Stimulated activated CD8-positive, alpha-beta memory T cell treated with anti-CD3 and anti-CD28 coated beads, Interleukin-12 subunit alpha, Interleukin-12 subunit beta, amount 100 ng/mL, for 24 hours (primary cell): Measurements from ENCODE around the gene TLE2.
"Not testable (repeated sequence)": the region's sequence is repeated elsewhere in the genome, so short reads cannot be mapped to it uniquely, and the experiment has no call there.

Source experiments
- DNase-seq: peaks from one replicate; pipeline ENCODE4 v3.0.0-alpha.2; 2020; ENCODE audit errors: extremely low read depth

Gene TLE2

DNA sequence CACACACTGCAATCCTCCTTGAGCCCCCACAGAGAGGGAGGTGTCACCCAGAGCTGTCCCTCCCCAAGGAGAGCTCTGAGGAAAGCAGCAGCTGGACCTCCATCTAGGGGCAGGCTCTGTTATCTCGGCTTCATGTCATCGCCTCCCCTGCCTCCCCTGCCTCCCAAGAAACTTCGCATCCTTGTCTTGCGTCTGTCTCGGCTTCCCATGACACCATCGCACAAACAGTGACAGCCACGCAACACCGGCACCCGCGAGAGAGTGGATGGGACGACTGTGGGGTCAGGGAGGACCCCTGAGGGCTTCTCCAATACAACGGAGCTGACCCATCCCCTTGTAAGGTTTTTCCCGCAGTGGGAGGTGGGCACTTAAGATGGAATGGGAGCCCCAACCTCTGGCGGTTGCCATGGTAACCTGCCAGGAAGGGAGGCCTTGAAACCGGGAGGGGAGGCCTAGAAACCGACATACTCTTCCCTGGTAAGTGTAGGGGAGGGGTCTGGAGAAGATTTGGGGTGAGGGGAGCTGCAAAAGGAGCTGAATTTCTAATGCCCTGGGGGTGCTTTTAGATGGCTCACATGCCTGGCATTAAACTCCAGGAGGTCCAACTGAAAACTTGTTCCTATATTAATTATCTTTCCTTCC is 16.3 kb downstream of the TLE2 start:
- DNase-seq = no peak

DNA sequence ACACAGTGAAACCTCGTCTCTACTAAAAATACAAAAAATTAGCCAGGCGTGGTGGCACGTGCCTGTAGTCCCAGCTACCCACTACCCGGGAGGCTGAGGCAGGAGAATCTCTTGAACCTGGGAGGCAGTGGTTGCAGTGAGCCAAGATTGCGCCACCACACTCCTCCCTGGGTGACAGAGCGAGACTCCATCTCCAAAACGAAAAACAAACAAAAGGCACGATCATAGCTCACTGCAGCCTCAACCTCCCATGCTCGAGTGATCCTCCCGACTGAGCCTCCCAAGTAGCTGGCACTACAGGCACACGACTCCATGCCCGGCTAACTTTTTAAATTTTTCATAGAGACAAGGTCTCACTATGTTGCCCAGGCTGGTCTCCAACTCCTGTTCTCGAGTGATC is 17.0 kb downstream of the TLE2 start:
- DNase-seq = not testable (repeated sequence)

DNA sequence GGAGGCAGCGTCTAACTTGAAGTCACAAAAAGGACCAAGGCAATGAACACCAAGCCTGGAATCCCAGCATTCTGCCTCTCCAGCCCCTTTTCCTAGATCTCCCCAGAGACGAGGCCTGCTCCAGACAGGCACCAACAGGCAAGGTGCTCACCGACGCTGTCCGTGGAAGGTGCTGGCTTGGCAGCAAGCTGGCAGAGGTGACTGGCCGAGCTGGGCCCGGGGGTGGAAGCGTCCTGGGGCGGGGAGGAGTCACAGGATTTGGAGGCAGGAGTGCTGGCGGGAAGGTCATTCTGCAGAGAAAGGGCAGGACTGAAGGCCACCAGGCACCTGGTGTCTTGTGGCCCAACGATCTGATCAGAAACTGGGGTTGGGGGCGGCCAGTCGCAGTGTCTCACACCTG is 18.2 kb downstream of the TLE2 start:
- DNase-seq = no peak

DNA sequence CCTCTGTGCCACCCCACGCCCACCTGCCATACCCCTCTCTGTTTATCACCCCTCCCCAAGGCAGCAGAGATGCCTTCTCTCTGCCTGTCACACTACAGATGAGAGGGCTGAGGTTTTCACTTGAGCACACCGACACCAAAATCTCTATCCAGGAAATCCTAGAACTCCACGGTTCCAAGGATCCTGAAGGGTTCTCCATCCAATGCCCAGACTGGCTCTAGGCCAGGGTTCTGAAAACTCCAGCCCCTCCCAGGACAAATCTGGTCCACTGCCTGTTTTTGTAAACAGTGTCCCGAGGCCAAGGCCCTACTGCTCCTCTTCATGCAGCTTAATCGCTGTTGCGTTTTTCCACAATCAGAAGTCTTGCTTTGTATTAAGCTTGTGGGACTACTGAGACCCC is 20.1 kb downstream of the TLE2 start:
- no peak for DNase-seq

DNA sequence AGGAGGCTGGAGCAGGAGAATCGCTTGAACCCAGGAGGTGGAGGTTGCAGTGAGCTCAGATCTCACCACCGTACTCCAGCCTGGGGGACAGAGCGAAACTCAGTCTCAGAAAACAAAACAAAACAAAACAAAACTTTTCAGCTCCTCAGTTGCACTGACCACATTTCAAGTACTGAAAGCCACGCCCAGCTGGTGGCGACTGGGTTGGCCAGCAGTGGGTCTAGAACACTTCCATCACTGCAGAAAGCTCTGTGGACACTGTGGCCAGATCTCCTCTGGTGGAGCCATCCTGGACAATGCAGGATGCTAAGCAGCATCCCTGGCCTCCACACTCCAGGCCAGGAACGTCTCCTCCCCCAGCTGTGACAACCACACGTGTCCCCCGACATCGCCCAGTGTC is 21.1 kb downstream of the TLE2 start:
- DNase-seq = no peak

DNA sequence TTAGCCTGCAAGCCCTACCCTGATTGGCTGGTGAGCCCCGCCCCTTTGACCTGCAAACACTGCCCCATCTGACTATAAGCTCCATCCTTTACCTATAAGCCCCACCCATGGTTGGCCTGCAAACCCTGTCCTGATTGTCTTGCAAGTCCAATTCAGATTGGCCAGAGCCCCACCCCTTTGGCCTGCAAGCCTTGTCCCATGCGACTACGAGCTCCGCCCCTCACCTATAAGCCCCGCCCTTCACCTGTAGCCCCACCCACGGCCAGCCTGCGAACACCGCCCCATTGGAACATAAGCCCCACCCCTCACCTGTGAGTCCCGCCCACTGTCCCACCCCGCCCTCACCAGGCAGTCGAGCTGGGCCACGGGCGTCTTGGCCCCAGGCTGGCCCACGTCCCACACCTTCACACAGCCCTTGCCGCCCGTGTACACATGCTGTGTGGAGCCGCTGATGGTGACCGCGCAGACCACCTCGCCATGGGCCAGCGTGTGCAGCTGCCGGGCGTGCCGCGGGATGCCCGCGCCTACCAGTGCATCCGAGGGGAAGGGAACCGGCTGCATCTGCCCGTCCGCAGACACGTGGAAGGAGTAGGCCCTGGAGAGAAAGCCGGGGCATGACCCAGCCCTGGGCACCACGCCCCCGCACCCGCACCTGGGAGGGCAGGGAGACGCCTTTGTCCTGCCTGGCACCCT is 22.9 kb downstream of the TLE2 start:
- DNase-seq = no peak

DNA sequence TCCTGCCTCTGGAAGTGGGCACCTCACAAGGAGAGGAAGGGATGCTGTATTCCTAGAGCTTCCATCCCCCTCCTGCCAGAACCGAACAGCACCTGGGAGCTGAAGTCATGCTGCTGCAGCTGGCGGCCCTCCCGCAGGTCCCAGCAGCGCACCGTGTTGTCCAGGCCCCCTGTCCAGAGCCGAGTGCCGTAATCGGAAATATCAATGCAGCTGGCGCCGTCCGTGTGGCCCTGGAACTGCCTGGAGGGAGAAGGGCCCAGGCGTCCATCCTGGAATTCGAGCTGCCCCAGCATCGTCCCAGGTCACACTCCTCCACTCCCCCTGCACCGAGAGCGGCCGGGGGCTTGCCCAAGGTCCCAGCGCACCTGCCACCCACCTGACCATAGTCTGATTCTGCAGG is 23.7 kb downstream of the TLE2 start:
- DNase-seq = no peak

DNA sequence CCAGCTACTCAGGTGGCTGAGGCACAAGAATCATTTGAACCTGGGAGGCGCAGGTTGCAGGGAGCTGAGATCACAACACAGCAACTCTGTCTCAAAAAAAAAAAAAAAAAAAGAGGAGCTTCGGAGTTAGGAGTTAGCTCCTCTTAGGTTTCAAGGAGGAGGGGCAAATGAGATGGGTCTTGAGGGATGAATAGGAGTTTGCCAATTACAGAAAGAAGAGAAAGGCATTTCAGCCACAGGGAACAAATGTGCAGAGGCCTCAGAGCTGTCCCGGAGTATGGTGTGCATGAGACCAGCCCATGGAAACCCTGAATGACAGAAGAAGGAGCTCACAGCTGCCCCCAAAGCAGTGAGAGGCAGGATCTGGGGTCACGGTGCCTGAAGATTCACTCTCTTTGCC is 24.6 kb downstream of the TLE2 start:
- DNase-seq = no peak

DNA sequence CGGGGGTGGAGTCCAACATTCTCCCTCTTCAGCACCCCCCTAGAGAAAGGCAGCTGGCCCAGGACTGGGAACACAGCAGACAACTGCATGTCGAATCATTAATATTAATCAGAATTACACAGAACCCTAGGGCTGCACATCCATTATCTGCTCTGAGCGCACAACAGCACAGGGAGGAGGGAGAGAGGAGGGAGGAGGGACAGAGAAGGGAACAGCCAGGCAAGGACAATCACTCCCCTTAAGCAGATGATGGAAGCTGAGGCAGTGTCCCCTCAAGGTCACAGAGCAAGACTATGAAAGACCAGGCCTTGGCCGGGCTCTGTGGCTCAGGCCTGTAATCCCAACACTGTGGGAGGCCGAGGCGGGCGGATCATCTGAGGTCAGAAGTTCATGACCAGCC is 26.0 kb downstream of the TLE2 start:
- DNase-seq = no peak

DNA sequence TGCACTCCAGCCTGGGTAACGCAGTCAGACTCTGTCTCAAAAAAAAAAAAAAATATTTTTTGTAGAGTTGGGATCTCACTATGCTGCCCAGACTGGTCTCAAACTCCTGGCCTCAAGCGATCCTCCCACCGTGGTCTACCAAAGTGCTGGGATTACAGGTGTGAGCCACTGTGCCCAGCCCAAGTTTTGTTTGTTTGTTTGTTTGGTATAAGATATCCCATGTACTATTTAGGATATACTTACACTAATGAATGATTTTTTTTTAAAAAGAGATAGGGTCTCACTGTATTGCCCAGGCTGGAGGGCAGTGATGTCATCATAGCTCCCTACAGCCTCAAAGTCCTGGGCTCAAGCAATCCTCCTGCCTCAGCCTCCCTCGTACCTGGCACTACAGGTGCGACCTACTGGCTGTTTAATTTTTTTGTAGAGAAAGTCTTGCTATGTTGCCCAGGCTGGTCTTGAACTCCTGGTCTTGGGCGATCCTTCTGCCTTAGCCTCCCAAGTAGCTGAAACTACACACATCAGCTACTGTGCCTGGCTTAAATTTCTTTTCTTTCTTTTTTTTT is 27.8 kb downstream of the TLE2 start:
- no peak for DNase-seq

DNA sequence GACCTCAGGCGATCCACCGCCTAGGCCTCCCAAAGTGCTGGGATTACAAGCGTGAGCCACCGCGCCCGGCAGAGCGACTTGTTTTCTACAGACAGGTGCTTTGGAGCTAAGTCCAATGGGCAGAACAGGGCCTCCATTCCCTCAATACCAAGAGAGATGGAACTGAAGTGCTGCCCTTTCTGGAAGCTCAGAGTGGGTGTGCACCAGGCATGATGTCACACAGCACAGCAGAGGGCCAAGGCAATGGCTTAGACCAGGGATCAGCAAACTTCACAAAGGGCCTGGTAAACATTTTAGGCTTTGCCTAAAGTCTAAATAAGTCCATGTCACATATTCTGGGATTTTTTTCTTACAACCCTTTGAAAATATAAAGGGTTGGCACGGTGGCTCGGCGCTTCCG is 30.4 kb downstream of the TLE2 start:
- no peak for DNase-seq

DNA sequence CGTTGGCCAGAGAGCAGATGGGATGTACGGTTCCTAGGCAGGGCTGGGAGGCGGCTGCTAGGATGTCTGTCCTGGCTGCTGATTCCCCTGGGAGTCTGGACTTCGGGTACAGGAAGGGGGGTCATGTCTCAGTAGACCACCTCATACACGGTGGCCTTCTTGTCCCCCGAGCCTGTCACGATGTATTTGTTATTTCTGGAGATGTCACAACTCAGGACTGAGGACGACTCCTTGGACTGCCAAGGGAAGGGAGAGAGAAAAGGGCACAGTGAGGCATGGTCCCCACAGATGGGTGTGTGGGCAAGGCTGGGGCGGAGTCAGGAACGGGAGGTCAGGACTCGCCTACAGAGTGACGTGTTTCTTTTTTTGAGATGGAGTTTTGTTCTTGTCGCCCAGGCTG is 31.4 kb downstream of the TLE2 start:
- no peak for DNase-seq

DNA sequence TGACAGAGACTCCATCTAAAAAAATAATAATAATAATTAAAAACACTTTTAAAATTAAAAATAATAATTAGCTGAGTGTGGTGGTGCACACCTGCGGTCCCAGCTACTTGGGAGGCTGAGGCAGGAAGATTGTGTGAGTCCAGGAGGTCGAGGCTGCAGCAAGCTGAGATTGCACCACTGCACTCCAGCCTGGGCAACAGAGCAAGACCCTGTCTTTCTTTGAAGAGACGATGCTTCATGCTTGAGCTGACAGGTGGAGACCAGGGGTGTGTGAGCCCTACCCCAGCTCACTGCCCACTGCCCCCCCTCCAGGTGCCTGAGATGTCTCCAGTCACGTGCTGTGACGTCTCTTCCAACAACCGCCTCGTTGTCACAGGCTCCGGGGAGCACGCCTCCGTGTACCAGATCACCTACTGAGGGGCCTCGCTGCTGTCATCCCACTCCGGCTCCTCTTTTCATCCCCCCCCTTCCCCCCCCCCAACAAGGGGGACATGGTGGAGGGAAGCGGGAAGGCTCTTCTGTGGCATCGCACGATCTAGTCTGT is 34.4 kb downstream of the TLE2 start:
- no peak for DNase-seq

DNA sequence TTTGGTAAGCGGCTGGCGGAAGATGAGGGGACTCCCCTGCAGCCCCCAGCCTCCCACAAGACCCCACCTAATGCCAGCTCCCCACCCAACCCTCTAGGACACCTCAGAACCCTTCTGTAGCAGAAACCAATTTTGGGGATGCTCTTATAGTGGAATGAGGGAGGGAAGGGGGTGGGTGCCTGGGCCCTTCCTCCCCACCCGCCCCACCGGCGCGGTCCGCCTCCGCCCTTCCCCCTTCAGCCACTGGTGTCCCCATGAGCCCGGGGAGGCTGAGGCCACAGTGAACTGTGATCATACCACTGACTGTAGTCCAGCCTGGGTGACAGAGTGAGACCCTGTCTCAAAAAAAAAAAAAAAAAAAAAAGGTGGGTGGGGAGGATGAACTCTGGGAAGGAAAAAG is 35.5 kb downstream of the TLE2 start:
- DNase-seq = no peak

DNA sequence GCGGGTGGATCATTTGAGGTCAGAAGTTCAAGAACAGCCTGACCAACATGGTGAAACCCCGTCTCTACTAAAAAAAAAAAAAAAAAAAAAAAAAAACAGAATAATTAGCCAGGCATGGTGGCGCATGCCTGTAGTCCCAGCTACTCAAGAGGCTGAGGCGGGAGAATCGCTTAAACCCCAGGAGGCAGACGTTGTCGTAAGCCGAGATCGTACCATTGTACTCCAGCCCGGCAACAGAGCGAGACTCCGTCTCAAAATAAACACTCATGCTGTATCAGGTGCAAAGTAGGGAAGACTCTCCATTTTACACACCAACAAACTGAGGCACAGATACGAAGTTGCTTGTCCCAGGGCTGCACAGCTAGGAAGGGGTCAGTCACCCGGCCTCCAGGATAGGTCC is 36.1 kb downstream of the TLE2 start:
- no peak for DNase-seq

DNA sequence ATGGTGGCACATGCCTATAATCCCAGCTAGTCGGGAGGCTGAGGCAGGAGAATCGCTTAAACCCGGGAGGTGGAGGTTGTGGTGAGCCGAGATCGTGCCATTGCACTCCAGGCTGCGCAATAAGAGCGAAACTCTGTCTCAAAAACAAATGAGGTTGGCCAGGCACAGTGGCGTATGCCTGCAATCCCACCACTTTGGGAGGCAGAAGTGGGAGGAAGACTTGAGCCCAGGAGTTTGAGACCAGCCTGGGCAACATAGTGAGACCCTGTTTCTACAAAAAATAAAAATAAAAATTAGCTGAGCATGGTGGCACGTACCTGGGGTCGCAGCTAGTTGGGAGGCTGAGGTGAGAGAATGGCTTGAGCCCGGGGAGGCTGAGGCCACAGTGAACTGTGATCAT is 36.7 kb downstream of the TLE2 start:
- DNase-seq = not testable (repeated sequence)

DNA sequence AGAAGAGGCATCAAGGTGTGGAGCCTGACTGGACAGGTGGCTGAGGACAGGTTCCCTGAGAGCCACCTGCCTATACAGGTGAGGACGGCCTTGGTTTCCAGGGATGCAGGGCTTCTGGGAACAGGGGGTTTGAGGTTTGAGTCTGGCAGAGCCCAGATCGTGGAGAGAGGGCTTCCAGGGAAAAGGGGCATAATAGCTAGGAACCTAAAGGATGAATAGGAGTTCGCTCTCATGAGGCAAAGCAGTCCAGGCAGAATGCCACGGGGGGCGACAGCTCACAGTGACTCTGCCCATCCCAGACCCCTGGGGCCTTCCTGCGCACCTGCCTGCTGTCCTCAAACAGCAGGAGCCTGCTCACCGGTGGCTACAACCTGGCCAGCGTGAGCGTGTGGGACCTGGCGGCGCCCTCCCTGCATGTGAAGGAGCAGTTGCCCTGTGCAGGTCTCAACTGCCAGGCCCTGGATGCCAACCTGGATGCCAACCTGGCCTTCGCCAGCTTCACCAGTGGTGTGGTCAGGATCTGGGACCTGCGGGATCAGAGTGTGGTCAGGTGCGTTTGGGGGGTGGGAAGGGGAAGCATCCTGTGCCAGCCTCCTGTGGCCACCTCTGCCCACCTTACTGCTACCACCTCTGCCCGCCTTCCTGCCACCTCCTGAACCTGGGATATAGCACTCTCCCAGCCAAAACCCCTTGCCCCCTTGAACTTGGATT is 39.7 kb downstream of the TLE2 start:
- no peak for DNase-seq

DNA sequence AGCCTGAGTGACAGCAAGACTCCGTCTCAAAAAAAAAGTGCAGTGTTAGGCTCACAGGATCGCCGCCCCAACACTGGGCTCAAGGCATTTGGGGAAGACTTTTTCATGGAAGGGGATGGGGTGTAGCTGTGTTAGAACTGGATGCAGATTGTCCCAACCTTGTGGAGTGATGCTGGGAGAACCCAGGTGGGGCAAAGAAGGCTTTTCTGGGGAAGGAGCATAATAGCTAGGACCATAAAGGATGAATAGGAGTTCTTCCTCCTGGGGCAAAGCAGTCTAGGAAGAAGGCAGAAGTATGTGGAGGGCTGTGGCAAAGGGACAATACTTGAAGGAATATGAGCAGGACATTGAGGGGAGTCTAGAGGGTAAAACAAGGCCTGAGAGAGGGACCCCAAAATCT is 40.5 kb downstream of the TLE2 start:
- no peak for DNase-seq

DNA sequence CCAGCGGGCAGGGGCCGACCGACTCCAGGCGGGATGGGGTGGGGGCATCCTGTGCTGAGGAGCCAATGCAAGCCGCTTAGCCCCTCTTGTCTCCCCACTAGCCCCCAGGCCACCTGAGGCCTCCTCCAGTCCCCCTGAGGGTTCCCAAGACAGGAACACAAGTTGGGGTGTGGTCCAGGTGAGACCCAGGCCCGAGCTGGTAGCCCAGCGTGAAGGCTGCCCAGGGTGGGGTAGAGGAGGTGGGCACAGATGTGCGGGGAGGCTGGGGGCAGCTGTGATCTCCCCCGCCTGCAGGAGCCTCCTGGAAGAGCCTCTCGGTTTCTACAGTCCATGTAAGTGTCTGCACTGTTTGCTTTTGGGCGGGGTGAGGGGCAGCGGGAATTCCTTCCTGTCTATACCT is 41.3 kb downstream of the TLE2 start:
- DNase-seq = no peak

DNA sequence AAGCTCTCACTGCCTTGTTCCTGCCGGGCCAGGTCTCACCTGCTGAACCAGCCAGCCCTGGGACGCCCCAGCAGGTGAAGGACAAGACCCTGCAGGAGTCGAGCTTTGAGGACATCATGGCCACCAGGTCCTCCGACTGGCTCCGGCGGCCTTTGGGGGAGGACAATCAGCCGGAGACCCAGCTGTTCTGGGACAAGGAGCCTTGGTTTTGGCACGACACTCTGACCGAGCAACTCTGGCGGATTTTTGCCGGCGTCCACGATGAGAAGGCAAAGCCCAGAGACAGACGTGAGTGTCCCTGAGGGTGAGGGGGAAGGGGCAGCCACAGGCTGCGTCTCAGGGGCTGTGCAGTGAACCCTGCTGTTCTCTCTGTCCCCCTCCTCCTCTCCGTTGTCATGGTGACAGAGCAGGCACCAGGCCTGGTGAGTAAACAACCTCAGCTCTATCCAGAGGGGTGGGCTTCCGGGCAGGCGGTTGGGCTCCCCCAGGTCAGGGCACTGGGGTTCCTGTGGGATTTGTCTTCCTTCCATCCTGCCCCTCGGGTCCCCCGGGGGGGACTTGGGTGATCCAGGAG is 42.0 kb downstream of the TLE2 start:
- no peak for DNase-seq

DNA sequence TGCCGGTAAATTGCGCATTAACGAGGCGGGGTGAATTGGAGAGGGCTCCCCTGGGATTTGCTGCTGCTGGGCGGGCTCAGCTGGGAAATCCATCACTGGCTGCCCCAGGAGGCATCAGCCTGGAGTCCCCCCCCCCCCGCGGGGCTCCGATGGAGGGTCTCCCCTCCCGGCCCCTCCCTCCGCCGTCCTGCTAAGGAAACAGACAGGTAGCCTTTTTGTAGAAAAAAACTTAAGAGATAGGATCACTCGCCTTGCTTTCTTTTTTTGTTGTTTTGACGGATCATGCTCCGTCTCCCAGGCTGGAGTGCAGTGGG is 44.9 kb downstream of the TLE2 start:
- DNase-seq = no peak

DNA sequence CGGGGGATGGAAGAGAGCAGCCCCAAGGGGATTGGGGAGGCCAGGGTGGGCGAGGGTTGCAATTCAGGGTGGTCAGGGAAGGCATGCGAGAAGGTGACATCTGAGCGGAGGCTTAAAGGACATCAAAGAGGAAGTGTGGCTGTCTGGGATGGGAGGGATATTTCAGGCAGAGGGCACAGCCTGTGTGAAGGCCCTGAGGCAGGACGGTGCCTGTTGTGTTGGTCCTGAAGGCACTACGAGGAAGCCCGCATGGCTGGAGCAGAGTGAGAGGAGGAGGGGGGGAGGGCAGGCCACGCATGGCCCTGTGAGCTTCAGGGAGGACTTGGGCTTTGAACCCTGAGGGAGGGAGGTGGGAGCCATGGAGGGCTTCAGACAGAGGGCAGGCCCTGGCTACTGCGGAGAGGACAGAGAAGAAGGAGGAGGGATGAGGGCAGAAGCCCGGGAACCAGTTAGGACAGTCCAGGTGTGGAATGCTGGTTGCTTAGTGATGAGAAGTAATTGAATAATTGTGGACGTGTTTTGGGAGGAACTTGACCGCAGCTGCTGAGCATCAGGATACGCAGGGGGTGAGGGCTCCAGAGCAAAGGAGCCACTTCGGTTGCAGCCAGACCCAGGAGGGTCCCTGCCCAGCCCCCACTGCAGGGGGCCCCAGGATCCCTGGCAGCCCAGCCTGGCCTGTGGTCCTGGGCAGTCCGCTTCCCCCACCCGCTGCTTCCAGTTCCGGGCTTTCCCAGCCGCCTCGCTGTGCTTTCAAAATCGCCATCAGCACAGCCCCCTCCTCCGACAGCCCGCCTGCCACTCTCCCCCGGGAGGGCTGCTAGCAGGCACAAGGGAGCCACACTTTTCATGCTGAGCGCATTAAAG is 45.5 kb downstream of the TLE2 start:
- DNase-seq = no peak
